AG20443 (cell line): ENCODE measurements around the gene GRAMD4.
"Not testable (repeated sequence)": the region's sequence is repeated elsewhere in the genome, so short reads cannot be mapped to it uniquely, and the experiment has no call there.

Experiments
- DNase-seq: peaks from one replicate; pipeline ENCODE4 v3.0.0; 2012; ENCODE audit warnings: low spot score, mixed read lengths

GRAMD4 gene

DNA sequence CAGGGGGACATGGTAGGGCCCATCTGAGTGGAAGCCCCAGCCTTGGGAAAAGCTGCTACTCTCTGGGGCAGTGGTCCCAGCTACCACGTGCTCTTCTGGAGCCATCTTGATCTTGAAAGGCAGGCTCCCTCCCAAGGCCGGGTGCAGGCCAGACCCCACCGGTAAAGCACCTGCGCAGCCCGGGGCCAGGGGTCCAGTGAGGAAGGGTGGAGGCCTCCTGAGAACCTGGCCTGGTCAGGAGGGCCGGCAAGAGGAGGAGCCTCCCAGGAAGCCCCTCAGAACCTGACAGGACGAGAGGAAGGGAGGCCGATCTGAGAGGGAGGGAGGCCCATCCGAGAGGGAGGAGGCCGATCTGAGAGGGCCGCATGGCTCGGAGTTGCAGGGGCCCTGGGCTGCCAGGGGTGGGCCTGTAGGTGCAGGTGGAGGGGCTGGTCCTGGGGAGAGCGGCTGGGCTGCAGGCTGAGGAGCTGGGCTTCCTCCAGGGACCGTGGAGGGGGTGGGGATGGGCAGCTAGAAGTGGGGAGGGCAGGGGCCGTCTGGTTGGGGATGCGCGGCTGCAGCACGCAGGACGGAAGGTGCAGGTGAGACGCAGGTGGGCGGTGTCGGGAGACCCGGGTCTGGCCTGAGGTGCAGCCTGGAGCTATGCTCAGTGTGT lies 529 bp downstream of the GRAMD4 start:
- no peak for DNase-seq

DNA sequence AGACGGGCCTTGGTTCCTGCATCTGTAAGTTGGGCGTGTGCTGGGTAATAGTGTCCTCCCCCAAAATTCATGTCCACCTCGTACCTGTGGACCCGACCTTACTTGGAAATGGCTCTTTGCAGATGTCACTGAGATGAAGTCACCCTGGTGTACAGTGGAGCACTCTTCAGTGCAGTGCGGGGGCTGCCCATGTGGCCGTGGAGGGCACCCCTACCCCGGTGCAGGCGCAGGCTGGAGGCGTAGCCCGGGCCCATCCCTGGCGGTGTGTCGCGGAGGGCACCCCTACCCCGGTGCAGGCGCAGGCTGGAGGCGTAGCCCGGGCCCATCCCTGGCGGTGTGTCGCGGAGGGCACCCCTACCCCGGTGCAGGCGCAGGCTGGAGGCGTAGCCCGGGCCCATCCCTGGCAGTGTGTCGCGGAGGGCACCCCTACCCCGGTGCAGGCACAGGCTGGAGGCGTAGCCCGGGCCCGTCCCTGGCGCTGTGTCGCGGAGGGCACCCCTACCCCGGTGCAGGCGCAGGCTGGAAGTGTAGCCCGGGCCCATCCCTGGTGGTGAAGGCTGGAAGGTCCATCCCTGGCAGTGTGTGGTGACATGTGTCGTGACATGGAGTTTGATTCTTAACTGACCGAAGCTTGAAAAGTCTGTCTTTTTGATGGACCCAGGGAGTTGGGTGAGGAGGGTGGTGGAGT lies 1.2 kb downstream of the GRAMD4 start:
- not testable (repeated sequence) for DNase-seq

DNA sequence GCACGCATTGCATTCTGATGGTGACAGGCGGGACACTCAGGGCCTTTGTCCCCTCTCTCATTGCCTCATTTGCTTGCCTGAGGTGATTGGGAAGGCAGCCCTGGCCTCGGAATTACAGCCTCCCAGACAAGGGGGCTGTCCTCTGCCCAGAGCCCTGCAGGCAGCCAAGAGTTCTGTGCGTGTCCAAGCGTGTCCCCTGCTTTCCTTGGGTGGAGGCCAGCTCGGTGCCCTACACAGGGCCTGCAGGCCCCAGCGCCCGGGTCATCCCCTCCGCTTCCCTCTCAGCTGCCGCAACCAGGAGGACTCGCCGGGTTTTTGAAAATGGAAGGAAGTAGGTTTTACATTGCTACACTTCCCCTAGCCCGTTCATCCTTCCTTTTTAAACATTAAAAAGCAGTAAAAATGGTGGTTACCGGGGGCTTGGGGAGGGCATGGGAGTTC lies 1.9 kb downstream of the GRAMD4 start:
- DNase-seq = no peak

DNA sequence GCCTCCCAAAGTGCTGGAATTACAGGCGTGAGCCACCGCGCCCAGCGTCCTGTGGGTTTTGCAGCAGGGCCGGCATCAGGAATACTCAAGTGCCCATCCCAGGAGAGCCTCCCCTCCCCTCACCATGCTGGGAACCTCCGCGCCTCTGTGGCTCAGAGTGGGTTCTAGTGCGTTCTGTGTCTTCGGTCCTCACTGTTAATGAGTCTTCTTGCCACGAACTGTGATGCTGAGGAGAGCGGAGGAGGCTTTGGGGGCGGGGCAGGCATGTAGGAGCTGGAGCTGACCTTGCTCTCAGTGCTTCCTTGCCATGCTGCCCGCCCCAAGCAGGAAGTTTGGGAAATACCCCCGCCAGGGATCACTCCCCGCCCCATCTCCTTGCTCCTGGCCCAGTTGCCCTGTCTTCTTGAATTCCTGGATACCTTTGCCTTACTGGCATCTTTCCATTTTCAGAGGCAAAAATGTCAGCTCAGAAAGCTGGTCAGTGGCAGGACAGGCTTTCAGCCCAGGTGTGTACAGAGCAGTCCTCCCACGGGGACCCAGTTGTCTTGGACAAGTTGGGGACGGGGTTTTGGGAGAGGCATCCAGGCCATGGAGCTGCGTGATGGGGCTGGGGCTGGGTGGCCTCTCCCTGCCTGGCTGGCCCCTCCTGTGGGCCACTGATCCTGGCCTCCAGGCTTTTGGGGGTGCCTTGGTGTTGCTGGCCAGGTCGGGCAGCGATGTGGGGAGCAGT lies 5.1 kb downstream of the GRAMD4 start:
- no peak for DNase-seq

DNA sequence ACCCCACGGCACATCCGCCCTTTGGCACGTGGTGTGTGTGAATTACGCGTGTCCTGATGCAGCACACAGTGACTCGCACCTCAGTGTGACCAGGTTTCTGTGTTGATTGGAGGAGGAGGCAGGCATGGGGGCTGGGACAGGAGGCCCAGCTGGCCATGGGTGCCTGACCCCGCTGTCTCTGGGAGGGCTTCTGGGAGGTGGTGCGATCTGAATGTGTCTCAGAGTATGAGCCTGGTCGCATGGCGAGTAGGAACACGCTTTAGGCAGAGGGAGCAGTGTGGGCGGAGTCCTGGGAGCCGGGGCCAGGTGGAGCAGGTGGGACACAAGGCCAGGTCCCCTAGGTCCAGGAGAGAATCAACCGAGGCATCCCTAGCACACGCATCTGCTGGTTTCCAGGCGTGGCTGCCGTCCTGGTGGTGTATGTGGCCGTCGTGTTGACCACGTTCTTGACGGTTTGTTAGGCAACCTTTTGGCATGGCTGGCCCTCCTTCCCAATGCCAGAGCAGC lies 5.7 kb downstream of the GRAMD4 start:
- DNase-seq = no peak

GRCh38 chr22:46626356-46626755 lies 6.2 kb downstream of the GRAMD4 start:
- DNase-seq = no peak

- no peak for DNase-seq
Measured at GRCh38 chr22:46626911-46627805, 7.0 kb downstream of the GRAMD4 start.

- DNase-seq = no peak
Measured at GRCh38 chr22:46627806-46628482, 7.8 kb downstream of the GRAMD4 start.

- DNase-seq = no peak
Measured at GRCh38 chr22:46628756-46629155, 8.6 kb downstream of the GRAMD4 start.

DNA sequence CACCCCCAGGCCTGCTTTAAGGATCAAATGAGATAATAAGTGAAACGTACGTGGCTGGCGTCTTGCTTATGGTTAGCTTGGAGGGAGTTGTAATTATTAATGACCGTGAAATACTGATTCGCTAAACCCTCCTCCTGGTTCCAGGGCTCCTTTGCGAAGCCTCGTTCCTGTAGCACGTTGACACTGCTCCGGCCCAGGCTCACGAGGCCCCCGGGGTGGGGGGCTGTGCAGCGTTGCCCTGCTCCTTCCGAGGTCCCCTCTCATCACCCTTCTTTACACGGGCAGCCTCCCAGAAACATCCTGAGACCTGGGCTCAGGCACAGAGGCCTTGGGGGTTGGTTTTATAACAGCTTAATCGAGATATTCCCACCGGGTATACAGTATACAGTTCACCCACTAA lies 9.1 kb downstream of the GRAMD4 start:
- no peak for DNase-seq

- no peak for DNase-seq
Measured at GRCh38 chr22:46631113-46631512, 10.9 kb downstream of the GRAMD4 start.

GRCh38 chr22:46632646-46633249 lies 12.6 kb downstream of the GRAMD4 start:
- DNase-seq = no peak

DNA sequence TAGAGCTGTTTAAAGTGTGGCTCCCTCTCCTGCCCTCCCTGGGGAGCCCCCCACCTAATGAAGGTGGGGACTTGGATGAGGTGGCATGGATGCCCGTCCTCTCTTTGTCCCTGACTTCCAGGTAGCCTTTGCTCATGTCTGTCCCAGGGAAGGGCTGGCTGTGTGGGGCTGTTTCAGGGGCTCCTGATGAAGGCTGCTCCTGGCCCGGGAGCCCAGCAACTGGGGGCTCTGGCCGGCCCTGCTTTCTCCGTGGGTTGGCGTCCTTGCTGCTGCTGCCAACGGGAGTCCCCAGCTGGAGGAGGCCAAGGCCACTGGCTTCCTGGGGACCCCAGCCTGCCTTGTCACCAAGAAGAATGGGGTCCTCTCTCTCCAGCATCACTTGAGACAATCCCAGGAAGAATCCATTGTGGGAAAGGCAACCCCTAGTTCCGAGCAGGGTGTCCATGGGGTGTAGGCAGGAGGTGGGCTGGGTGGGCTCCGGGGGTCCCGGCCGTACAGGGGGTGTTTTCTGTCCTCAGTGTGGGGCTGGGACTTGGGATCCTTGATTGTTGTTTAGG lies 13.2 kb downstream of the GRAMD4 start:
- no peak for DNase-seq

DNA sequence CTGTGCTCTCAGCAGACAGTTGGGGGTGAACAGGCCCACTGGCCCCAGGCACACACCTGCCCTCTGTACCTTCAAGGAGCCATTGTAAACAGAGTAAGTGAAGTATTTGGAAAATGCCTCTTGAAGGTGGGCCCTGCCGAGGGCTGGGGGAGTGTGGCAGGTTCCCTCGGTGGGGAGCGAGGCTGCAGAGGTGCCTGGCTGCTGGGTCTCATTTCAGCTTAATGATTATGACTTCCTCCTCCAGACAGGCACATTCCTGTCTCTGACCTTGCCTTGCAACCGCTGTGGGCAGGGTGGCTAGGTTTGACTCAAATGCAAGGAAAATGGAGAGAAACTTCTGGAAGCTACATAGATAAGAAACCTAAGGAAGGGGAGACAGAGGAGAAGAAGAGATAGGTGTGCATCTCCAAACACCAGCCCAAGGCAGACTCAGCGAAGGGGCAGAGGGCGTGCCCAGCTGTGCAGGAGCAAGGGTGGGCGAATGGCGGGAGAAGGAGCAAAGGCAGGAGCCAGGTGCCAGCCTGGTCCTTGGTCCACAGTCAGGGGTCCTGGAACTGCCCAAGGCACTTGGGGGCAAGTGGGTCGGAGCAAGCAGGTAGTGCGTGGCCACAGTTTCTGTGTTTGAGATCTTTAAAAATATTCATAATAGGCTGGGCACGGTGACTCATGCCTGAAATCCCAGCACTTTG lies 14.0 kb downstream of the GRAMD4 start:
- no peak for DNase-seq

DNA sequence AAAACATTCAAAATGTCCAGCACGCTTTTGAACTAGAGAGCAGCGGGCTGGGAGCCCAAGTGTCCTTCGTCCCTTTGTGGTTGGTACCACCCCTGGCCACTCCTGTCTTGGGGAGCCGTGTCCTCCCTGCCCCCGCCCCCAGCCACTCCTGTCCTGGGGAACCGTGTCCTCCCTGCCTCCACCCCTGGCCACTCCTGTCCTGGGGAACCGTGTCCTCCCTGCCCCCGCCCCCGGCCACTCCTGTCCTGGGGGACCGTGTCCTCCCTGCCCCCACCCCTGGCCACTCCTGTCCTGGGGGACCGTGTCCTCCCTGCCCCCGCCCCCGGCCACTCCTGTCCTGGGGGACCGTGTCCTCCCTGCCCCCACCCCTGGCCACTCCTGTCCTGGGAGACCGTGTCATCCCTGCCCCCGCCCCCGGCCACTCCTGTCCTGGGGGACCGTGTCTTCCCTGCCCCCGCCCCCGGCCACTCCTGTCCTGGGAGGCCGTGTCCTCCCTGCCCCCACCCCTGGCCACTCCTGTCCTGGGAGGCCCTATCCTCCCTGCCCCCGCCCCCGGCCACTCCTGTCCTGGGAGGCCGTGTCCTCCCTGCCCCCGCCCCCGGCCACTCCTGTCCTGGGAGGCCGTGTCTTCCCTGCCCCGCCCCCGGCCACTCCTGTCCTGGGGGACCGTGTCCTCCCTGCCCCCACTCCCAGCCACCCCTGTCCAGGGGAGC lies 14.9 kb downstream of the GRAMD4 start:
- not testable (repeated sequence) for DNase-seq

DNA sequence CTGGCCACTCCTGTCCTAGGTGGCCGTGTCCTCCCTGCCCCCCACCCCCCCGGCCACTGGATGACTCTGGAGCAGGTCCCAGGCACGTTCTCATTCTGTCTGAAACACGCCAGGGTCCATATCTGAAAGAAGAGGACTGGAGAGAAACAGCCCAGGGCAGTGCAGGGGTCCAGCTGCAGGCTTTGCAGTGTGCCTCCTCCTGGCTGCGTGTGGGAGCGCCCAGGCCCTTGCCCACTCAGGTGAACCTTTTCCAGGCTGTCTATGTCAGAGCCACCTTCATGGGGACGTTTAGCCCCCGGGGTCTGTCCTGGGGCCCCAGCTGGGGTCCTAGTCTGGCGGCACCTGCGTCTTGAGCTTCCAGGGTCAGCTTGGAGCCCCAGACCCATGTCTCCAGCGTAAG lies 15.6 kb downstream of the GRAMD4 start:
- DNase-seq = no peak

DNA sequence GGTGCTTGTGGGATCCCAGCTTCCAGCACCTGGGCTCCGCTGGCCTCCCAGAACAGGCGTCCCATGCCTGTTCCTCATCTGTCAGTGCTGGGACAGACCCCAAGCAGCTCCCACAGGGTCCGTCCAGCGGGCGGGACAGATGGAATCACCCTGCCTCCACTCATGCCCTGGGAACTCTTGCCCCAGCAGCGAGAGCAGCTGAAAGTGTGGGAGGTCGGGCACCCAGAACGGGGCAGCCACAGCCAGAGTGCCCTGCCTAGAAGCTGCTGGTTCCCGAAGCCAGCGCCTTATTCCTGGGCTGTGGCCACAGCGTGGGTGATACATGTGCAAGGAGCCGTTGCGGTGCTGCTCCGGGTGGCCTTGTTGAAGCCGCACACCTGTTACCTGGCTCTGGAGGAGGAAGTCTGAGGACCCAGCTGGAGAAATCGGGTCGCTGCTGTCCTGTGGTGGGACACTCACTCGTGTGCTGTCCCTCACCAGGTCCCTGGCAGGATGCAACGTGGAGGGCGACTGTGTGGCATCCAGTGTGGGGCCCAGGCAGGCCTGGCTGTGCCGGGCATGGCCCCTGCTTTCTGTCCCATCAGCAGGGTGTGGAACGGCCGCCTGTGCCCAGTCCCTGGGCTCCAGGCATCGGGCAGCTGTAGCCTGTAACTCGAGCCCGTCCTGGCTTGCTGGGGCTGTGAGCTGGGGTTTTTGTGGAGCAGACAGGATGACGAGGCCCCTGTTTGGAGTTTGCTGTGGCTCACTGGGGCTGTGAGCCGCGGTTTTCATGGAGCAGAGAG lies 16.2 kb downstream of the GRAMD4 start:
- DNase-seq = no peak
